Astrocyte (in vitro differentiated cells and primary cell): ENCODE data around the gene UBE2S. TPM values are rescaled to one million over a fixed set of nuclear protein-coding genes. Genes with fewer than 3 reads are reported as not detected.
A peak's percentile ranks its signal among the peaks of the same experiment; 100 is the strongest.

Experiments used
- DNase-seq: peaks from one replicate; pipeline ENCODE4 v3.0.0-alpha.2; 2010; ENCODE audit warnings: low read depth
- FAIRE-seq: peaks from 2 replicates; lab custom pipeline; 2011; peaks lifted over from hg19 to GRCh38; lab: Jason Lieb, UNC
- H2AFZ ChIP-seq: 2 replicates; pipeline ENCODE4 v1.6.0; 2012; ENCODE audit warnings: low read depth, low read length, inconsistent platforms
- H3K27ac ChIP-seq: 2 replicates; pipeline ENCODE4 v1.5.1; 2011; ENCODE audit warnings: low read depth, low read length, inconsistent platforms
- H3K27me3 ChIP-seq: 2 replicates; pipeline ENCODE4 v1.6.0; 2011; ENCODE audit warnings: low read length, inconsistent platforms; ENCODE audit not compliant: insufficient read depth
- H3K36me3 ChIP-seq: 2 replicates; pipeline ENCODE4 v1.5.1; 2011; ENCODE audit warnings: low read length, inconsistent platforms; ENCODE audit not compliant: insufficient read depth
- H3K4me1 ChIP-seq: 2 replicates; pipeline ENCODE4 v1.5.1; 2011; ENCODE audit warnings: low read length, inconsistent platforms; ENCODE audit not compliant: insufficient read depth
- H3K4me2 ChIP-seq: 2 replicates; pipeline ENCODE4 v1.6.0; 2012; ENCODE audit warnings: low read length, inconsistent platforms
- H3K4me3 ChIP-seq: 2 replicates; pipeline ENCODE4 v1.5.1; 2011; ENCODE audit warnings: low read depth, mild to moderate bottlenecking, low read length, inconsistent platforms; ENCODE audit not compliant: insufficient read depth
- H3K79me2 ChIP-seq: 2 replicates; pipeline ENCODE4 v1.6.0; 2012; ENCODE audit warnings: mild to moderate bottlenecking, low read length, inconsistent platforms; ENCODE audit not compliant: insufficient read depth
- H3K9ac ChIP-seq: 2 replicates; pipeline ENCODE4 v1.6.0; 2012; ENCODE audit warnings: mild to moderate bottlenecking, low read length, inconsistent platforms
- H3K9me3 ChIP-seq: 2 replicates; pipeline ENCODE4 v1.5.1; 2012; ENCODE audit warnings: low read depth, mild to moderate bottlenecking, low read length, inconsistent platforms; ENCODE audit not compliant: insufficient read depth
- H4K20me1 ChIP-seq: 2 replicates; pipeline ENCODE4 v1.6.0; 2012; ENCODE audit warnings: low read length, inconsistent platforms; ENCODE audit not compliant: insufficient read depth
- H3K27ac Mint-ChIP-seq: one replicate; pipeline ENCODE4 v1.8.0; 2021; ENCODE audit warnings: mild to moderate bottlenecking, mixed read lengths; ENCODE audit not compliant: unreplicated experiment
- H3K27me3 Mint-ChIP-seq: one replicate; pipeline ENCODE4 v1.8.0; 2021; ENCODE audit warnings: low read depth, mixed read lengths; ENCODE audit not compliant: unreplicated experiment
- H3K36me3 Mint-ChIP-seq: one replicate; pipeline ENCODE4 v1.8.0; 2021; ENCODE audit warnings: low read depth, mixed read lengths; ENCODE audit not compliant: unreplicated experiment
- H3K4me1 Mint-ChIP-seq: one replicate; pipeline ENCODE4 v1.8.0; 2021; ENCODE audit warnings: low read depth, mixed read lengths; ENCODE audit not compliant: unreplicated experiment
- H3K4me3 Mint-ChIP-seq: one replicate; pipeline ENCODE4 v1.8.0; 2021; ENCODE audit warnings: mild to moderate bottlenecking, moderate library complexity, mixed read lengths; ENCODE audit not compliant: unreplicated experiment
- H3K9me3 Mint-ChIP-seq: one replicate; pipeline ENCODE4 v1.8.0; 2021; ENCODE audit warnings: mild to moderate bottlenecking, mixed read lengths; ENCODE audit not compliant: unreplicated experiment
- CTCF ChIP-seq: IDR thresholded peaks from 2 replicates; pipeline ENCODE4 v1.5.1; 2011; ENCODE audit warnings: low read depth, mild to moderate bottlenecking, inconsistent platforms, low read length, moderate library complexity; ENCODE audit not compliant: insufficient read depth
- EZH2 ChIP-seq: IDR thresholded peaks from 2 replicates; pipeline ENCODE4 v1.6.1; 2012; ENCODE audit warnings: mild to moderate bottlenecking, low read length, inconsistent platforms; ENCODE audit not compliant: insufficient read depth
- total RNA-seq: library from RNA; stranded (reverse); gene quantifications from 2 replicates; pipeline ENCODE4 v1.2.1, GENCODE V29; 2021

Gene UBE2S
- total RNA-seq, 1 donor from 2014 or later, result 116 TPM

- Histone ChIP-seq H3K4me2 (no peak overlapping the region), H3K79me2 (no peaks in the 10 kb centered on the region), H3K36me3 (no peaks in the 10 kb centered on the region), H3K27me3 (peaks cover 36% of the 10 kb centered on the region), H3K4me1 (no peaks in the 10 kb centered on the region), H3K9ac (no peak overlapping the region), H3K27ac (no peak overlapping the region), H3K4me3 (no peak overlapping the region), H3K9me3 (peaks cover 11% of the 10 kb centered on the region), H4K20me1 (no peaks in the 10 kb centered on the region), H2AFZ (no peak overlapping the region)
- peaks cover 10% of the 10 kb centered on the region for H3K9me3 Mint-ChIP-seq
- H3K27ac Mint-ChIP-seq, result no peak overlapping the region
- no peak for DNase-seq
- no peak overlapping the region for H3K4me3 Mint-ChIP-seq
- H3K27me3 Mint-ChIP-seq, result peaks cover 47% of the 10 kb centered on the region
- no peaks in the 10 kb centered on the region for H3K36me3 Mint-ChIP-seq
- TF ChIP-seq EZH2 (no peak), CTCF (no peak)
- FAIRE-seq, result no peak
- H3K4me1 Mint-ChIP-seq, result no peaks in the 10 kb centered on the region
These were observed 29.3 kb upstream of the UBE2S start for GRCh38 chr19:55436847-55437246.

- Mint-ChIP-seq H3K4me3 (no peak overlapping the region), H3K27ac (no peak overlapping the region), H3K27me3 (peaks cover 40% of the 10 kb centered on the region), H3K9me3 (peaks cover 11% of the 10 kb centered on the region), H3K36me3 (no peaks in the 10 kb centered on the region), H3K4me1 (no peaks in the 10 kb centered on the region)
- H3K79me2 ChIP-seq, result no peaks in the 10 kb centered on the region
- TF ChIP-seq CTCF, result no peak
- no peak for TF ChIP-seq EZH2
- DNase-seq (no peak), FAIRE-seq (peak; percentile 20)
- H3K4me2 ChIP-seq, result no peak overlapping the region
- no peak overlapping the region for H2AFZ ChIP-seq
- peaks cover 11% of the 10 kb centered on the region for H3K9me3 ChIP-seq
- no peaks in the 10 kb centered on the region for H3K4me1 ChIP-seq
- H3K27me3 ChIP-seq, result peaks cover 20% of the 10 kb centered on the region
- H3K9ac ChIP-seq, result no peak overlapping the region
- no peaks in the 10 kb centered on the region for H3K36me3 ChIP-seq
- no peak overlapping the region for H3K27ac ChIP-seq
- no peak overlapping the region for H3K4me3 ChIP-seq
- no peaks in the 10 kb centered on the region for H4K20me1 ChIP-seq
These were observed 27.4 kb upstream of the UBE2S start for GRCh38 chr19:55435020-55435419.

GRCh38 chr19:55434356-55434919, 26.9 kb upstream of the UBE2S start:
- H3K4me1 ChIP-seq, result no peaks in the 10 kb centered on the region
- Mint-ChIP-seq H3K9me3 (peaks cover 9% of the 10 kb centered on the region), H3K27me3 (peaks cover 35% of the 10 kb centered on the region), H3K27ac (no peak overlapping the region), H3K4me1 (no peaks in the 10 kb centered on the region), H3K36me3 (no peaks in the 10 kb centered on the region), H3K4me3 (no peak overlapping the region)
- no peak overlapping the region for H3K27ac ChIP-seq
- H3K36me3 ChIP-seq, result no peaks in the 10 kb centered on the region
- TF ChIP-seq CTCF (no peak), EZH2 (no peak)
- no peaks in the 10 kb centered on the region for H3K79me2 ChIP-seq
- no peak overlapping the region for H2AFZ ChIP-seq
- peaks cover 11% of the 10 kb centered on the region for H3K9me3 ChIP-seq
- H4K20me1 ChIP-seq, result no peaks in the 10 kb centered on the region
- FAIRE-seq, result no peak
- peaks cover 17% of the 10 kb centered on the region for H3K27me3 ChIP-seq
- no peak overlapping the region for H3K4me3 ChIP-seq
- no peak overlapping the region for H3K9ac ChIP-seq
- no peak for DNase-seq
- no peak overlapping the region for H3K4me2 ChIP-seq
